CD4-positive, alpha-beta T cell treated with Interferon gamma for 1 hour (primary cell): ENCODE measurements around the gene CPNE7.
A peak's percentile ranks its signal among the peaks of the same experiment; 100 is the strongest.
"Not testable (repeated sequence)": the region's sequence is repeated elsewhere in the genome, so short reads cannot be mapped to it uniquely, and the experiment has no call there.

Experiments used
- DNase-seq: peaks from one replicate; pipeline ENCODE4 v3.0.0-alpha.2; 2020

The CPNE7 gene

DNA sequence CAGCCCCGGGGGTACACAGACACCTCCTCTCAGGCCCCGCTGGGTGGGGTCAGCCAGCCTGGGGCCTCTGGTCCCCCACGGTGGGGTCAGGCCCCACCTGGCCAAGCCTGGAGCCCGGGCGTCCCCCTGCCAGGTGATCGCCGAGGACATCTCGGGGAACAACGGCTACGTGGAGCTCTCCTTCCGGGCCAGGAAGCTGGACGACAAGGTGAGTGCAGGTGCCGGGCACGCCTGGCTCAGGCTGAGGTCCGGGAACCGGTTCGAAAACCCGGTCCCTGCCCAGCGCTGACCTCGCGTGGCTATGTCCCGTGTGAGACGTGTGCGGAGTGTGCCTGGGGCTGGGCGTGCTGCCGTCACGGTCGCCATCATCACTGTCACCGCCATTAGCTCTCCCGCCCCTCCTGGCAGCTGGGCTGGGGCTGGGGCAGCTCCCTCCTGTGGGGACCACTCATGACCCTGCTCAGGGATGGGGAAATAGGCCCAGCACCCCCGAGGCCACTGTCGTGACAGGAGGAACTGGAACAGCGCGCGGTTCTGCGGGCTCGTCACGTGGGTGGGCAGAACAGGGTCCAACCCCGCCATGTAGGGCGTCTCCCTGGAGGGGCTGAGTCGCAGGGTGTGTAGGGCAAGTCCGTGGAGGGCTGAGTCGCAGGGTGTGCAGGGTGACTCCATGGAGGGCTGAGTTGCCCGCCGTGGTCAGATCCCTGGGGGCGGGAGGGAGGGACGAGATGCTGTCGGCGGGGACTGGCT is 8.5 kb downstream of the CPNE7 start:
- DNase-seq: no peak

DNA sequence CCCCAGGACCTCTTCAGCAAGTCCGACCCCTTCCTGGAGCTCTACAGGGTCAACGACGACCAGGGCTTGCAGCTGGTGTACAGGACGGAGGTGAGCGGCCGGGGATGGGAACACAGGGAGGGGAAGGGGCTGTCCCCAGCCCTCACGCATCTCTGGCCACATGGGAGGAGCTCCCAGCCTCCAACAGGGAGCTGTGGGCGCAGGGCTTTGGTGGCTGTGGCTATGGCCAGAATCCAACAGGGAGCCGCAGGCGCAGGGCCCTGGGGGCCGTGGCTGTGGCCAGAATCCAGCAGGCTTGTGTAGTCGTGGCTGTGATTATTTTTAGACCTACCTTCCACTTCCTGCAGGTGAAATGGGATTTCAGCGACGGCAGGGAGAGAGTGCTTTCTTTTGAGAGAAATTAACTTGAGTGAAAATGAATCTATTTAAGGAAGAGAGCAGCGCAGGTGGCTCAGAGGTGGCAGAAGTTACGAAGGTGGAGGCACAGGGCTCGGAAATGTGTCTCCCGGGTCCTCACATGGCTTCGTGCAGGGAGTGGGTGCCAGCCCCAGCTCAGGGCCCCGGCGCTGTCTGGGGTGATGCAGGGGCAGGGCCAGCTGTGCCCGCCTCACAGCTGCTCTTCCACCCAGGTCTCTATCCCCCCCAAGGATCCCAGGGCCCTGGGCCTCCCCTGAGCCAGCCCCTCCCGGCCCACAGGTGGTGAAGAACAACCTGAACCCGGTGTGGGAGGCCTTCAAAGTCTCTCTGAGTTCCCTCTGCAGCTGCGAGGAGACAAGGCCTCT is 9.4 kb downstream of the CPNE7 start:
- no peak for DNase-seq

DNA sequence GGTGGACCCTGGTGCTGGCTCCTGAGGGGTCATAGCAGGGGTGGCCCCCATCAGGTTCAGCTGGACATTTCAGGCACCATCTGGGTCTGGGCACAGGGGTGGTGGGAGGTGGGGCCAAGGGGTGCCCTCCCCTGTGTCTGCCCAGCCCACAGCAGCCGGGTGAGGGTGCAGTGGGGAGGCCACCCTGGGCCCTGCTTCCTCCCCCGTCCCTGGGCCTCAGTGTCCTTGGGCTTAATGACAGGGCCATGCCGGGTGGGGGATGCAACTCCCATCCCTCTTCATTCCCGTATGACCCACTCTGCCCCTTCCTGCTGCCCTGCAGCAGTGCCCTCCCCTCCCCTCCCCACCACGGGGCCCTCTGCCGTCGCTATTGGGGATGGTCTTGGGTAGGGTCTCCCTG is 10.7 kb downstream of the CPNE7 start:
- no peak for DNase-seq

DNA sequence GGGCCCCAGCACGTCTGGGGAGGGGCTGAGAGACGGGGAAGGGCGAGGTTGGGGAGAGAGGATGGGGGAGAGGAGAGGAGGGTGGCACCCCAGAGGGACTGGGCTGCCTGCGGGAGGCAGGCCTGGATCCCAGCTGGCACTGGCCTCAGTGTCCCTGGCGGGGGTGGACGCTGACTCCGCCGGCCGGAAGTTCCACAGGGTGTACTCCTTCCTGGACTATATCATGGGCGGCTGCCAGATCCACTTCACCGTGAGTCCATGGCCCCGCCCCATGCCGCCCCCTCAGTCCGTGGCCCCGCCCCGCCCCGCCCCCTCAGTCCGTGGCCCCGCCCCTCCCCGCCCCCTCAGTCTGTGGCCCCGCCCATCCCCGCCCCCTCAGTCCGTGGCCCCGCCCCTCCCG is 11.3 kb downstream of the CPNE7 start:
- DNase-seq: no peak

DNA sequence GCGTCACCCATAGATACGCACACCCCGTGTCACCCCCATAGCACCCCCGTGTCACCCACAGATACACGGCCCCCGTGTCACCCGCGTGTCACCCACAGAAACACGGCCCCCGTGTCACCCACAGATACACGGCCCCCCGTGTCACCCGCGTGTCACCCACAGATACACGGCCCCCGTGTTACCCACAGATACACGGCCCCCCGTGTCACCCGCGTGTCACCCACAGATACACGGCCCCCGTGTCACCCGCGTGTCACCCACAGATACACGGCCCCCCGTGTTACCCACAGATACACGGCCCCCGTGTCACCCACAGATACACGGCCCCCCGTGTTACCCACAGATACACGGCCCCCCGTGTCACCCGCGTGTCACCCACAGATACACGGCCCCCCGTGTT is 12.1 kb downstream of the CPNE7 start:
- DNase-seq: not testable (repeated sequence)

DNA sequence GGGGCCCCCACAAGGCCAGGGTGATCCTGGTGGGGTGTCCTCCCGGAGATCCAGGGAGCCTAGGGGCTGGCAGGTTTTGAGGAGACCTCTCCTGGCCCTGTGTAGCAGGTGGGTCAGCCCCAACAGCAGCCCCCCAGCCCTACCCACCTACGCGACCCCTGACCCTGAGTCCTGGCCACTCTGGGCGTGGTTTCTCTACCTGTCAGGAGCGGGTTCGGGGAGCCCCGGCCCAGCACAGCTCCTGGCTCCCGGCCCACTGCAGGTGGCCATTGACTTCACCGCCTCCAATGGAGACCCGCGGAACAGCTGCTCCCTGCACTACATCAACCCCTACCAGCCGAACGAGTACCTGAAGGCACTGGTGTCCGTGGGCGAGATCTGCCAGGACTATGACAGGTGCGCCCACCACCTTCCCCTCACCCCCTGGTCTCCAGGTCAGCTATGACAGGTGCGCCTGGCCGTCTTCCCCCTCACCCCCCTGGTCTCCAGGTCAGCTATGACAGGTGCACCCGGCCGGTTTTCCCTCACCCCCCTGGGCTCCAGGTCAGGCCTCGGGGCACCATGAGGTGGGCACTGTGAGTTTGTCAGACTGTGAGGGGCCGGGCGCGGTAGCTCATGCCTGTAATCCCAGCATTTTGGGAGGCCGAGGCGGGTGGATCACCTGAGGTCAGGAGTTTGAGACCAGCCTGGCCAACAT is 13.0 kb downstream of the CPNE7 start:
- no peak for DNase-seq

DNA sequence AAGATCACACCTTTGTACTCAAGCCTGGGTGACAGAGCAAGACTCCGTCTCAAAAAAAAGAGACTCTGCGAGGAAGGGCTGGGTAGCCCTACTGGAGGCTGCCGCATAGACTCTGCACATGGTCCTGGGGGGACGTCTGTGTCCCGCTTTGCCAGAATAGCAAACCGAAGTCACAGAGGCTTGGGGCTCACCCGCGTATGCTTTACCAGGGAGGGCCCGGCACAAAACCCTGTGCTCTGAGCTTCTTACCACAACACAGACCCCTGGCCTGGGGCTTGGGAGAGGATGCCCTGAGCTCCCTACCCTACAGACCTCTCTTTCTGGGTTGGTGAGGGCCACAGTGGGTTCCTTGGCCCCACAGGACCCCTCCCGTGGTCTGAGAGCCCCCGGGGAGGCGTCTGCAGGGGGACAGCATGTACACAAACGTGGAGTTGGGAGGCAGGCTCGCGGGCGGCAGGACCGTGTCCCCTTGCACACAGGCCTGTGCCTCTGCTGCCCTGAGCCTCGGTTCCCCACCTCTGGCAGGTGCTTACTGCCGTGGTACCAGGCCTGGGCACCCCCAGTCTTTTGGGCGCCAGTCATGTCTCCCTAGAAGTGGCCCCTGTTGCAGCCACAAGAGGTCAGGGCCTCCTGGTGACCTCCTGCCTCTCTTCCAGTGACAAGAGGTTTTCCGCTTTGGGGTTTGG is 13.8 kb downstream of the CPNE7 start:
- no peak for DNase-seq

DNA sequence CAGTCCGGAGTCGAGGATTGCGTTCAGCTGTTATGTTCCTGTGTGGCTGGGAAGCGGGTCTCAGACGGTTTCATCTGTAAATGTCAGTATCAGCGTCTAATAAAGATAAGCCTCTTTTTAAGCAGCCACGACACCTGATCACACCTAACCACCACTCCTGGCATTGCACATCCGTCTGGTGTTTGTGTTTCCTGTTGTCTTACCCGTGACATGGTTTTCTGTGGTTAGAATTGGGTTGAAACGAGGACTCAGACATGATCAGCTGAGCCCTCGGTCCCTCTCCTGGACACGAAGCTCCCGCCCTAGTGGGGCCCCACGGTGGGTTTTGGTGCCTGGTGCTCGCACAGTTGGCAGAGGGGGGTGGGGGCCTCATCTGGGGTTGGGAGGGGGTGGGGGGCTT is 18.3 kb downstream of the CPNE7 start:
- DNase-seq: peak; percentile 62

DNA sequence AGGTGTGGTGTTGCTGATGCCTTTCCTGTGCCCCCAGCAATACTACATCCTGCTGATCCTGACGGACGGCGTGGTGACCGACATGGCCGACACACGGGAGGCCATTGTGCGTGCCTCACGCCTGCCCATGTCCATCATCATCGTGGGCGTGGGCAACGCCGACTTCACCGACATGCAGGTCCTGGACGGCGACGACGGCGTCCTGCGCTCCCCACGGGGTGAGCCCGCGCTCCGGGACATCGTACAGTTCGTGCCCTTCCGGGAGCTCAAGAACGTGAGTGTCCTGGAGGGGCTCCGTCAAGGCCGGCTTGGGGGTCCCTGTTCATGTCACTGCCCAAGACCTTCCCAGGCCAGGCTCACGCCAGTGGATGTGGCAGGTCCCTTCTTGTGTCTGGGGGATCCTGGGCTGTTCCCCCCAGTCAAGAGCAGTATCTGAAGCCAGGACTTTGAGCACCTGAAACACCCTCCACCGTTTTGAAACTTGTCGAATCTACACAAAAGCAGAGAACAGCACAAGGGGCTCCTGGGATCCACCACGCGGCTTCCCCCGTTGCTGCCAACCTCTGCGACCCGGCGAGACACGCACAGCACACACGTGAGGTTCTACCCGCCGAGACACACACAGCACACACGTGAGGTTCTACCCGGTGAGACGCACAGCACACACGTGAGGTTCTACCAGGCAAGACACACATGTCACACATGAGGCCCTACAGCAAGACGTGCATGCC is 19.9 kb downstream of the CPNE7 start:
- no peak for DNase-seq

DNA sequence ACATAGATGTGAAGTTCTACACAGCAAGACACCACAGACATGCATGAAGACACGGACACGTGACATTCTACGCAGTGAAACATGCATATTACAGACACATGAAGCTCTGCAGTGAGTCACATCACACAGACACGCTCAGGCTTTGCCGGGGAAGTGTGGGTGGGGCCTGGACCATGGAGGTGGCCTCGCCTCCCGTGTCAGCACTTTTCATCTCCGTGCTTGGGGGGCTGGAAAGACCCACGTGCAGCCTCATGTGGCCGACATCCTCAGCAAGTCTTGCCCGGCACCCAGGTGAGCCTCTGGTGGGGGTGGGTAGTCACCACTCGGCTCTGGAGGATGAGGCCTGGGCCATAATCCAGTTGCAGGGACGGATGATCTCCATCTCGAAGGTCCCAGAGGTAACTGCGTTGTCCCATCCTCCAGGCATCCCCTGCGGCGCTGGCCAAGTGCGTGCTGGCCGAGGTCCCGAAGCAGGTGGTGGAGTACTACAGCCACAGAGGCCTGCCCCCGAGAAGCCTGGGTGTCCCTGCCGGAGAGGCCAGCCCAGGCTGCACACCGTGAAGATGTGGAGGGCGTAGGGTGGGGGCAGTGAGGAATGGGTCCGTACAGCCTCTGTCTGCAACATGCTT is 20.6 kb downstream of the CPNE7 start:
- no peak for DNase-seq

DNA sequence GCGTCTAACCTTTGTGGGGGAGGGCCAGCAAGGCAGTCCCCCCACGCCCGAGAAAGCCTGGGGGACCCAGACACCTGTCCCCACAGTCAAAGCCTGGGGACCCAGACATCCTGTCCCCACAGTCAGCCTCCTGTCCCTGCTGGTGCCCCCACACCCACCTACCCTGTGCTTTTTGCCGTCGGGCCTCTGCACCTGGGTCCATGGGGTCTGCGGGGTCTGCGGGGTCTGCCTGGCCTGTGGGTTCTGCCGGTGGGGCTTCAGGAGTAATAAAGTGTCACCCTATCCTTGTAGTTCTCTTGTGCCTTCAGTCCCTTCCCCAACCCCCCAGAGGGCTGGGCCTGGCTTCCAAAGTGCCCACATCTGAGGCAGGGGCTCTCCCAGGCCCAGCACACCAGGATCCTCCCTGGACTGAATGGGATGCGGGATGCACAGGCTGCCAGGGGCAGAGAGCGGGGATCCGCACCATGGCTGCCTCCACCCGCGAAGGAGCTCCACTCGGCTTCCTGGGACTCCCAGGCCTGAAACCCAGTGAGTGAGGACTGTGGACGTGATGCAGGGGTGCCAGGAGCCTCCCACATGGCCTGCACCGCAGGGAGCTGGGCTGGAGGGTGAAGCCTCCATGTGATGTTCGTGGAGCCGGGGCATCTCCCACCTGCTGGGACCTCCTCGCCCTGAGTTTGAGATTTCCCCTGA is 21.5 kb downstream of the CPNE7 start:
- DNase-seq: no peak

DNA sequence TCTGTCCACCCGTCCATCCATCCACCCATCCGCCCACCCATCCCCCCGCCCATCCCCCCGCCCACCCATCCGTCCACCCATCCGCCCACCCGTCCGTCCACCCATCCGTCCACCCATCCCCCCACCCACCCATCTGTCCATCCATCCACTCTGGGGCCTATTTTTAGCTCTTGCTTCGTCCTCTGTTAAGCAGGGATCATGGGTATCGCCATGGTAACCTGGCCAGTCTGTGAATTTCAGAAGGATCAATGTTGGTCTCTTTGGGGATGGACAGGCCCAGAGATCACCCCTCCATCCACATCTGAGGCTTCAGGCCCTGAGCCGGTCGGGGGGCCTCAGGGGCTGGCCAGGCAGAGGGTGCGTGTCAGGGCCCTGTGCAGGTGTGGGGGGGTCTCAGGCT is 22.6 kb downstream of the CPNE7 start:
- DNase-seq: no peak

DNA sequence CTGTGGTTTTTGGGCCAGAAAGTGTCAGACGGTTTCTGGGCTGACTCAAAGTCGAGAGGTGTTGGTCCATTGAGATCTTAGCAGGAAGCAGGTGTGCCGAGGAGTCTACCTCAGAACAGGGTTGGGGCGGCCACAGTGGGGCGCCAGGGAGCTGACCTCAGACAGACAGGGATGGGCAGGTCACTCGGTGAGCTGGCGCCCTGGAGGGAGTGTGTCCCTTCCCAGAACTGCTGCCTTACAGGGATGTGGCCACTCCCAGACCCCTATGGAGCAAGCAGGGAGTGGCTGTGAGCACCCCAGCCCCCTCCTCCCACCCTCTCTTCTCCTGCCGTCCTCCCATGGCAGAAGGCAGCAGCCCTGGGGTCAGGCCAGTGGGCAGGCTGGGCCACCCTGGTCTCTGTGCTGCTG is 23.9 kb downstream of the CPNE7 start:
- no peak for DNase-seq

DNA sequence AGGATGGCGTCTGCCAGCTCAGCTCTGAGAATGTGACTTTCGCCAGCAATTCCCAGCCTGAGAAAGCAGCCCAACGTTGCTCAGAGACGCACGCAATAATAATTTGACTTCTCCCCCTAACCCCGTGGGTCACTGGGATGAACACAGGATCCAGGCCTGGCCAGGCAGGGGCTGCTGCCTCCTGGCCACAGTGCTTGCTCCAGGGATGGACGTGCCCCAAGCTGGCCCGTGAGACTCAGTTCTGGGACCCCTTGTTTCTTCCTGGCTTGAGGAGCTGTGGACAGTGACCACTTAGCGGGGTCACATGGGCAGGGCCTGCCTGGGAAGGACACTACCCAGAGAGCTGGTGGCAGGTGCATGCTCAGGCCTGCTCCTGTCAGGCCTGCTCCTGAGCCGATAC is 24.3 kb downstream of the CPNE7 start:
- no peak for DNase-seq

DNA sequence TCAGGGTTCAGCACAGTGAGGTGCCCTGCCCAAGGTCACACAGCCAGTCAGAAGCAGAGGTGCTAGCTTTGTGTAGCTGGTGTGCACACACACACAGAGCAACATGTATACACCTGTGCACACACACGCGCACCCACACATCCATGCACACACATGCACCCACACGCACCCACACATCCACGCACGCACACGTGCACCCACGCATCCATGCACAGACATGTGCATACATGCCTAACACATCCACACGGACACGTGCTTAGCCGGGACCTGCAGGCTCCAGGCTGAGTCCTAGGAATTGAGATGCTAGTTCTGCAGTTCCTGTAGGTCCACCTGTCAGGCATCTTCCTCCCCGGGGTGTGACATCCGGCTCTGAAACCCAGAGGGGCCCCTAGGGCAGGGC is 24.9 kb downstream of the CPNE7 start:
- DNase-seq: no peak

DNA sequence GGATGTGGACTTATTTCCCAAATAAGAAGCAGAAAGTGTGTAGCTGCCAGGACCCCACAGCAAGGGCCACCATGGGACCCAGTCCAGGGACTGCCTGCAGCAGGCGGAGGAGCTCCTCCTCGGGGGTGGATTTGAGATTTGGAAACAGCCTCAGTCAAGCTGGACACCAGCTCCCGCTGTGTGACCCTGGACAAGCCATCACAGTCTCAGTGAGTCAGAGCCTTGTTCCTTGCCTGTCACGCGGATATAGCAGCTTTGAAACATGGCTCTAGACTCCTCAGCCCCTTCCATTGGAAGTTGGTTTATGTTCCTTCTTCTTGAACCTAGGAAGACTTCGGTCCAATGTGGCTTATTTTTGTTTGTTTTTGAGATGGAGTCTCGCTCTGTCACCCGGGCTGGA is 25.4 kb downstream of the CPNE7 start:
- DNase-seq: no peak

DNA sequence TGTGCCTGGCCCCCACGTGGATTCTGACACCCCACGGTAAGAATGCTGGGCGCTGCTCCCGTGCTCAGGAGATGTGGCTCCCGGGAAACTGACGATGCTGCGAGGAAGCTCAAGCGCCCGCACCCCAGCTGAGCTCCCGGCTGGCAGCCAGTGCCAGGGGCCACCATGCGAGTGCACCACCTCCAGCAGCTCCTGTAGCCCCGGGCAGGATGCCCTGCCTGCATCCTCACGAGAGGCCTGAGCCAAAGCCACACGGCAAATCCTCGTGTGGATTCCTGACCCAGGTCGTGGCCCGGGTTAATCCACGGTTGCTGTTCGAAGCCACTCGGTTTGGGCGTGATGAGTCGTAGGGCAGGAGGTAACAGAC is 26.3 kb downstream of the CPNE7 start:
- no peak for DNase-seq

DNA sequence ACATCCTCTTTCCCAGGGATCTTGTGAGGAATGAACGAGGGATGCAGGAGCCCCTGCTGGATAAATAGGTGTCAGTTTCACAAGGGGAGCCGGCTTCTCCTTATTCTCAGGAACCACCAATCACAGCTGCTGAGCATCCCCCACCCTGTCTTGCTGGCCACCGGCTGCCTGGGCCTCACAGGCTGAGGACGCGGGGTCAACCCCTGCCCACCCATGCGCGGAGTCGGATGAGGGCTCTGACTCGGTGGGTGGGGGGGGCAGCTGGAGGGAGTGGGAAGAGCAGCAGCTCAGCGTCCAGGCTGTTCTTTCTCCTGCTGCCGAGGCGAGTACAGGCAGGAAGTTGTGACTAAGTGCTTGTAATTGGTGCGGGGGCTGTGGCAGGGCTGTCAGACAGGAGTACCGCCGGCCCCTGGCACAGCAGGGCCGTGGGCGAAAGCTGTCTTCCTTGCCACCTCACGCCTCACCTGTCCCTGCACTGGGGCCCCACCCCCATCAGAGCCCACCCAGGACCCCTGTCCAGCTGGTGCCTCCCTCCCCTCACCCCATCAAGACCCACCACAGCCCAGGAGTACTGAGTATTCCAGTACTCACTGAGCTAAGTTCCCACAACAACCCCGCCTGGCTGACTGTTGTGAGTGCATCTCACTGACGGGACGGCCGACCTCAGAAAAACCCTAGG is 26.9 kb downstream of the CPNE7 start:
- DNase-seq: peak; percentile 26

DNA sequence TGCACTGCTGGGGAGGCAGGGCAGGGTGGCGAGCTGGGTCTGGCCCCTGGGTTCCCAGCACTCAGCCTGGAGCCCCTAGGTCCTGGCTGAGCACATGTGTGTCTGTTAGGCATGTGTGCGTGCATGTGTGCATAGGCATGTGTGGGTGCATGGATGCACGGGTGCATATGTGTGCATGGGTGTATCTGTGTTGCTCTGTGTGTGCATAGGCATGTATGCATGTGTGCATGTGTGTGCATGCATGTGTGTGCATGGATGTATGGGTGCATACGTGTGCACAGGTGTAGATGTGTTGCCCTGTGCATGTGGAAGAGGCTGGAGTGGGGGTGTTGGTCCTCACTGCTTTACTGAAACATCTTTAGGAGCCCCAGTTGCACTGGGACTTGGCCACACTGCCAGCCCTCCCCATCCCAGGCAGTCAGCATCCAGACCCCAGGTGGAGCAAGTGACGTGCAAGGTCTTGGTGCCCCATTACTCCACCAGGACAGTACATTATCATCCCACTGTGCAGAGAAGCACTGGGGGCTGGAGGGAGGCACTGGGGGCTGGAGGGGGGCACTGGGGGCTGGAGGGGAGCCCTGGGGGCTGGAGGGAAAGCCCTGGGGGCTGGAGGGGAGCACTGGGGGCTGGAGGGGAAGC is 27.5 kb downstream of the CPNE7 start:
- no peak for DNase-seq

DNA sequence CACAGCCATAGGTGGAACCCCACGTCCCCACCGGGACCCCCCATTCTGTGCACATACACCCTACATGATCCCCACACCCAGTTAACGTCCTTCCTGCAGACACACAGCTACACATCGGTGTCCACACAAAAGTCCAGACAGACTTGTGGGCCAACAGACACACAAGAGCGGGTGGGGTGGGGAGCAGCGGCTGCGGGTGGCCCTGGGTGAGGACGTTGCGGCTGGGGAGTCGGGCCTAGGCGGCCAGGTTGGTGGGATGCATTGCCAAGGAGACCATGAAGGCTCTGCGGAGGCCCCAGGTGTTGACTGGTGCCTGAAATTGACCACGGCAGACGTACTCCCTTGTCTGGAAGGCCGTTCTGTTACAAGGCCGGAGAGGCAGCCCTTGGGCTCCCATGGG is 29.2 kb downstream of the CPNE7 start:
- DNase-seq: no peak
